MCF 10A (cell line): ENCODE results near the gene SYDE2. TPM values are rescaled to one million over a fixed set of nuclear protein-coding genes. Genes with fewer than 3 reads are reported as not detected.
"Not testable (repeated sequence)": the region's sequence is repeated elsewhere in the genome, so short reads cannot be mapped to it uniquely, and the experiment has no call there.

Experiments used
- BruUV-seq: library from RNA; stranded (reverse); fragments of 400-500 nt; replicated peaks from 2 replicates; lab custom pipeline; 2021; lab: Mats Ljungman, UMichigan
- CTCF ChIA-PET: fragments of 300-600 bp; sonication (Branson Sonifier 250); formaldehyde crosslinking; extraction: SDS; loops from one replicate; lab custom pipeline; 2021; ENCODE audit warnings: antibody characterized with exemption, inconsistent platforms; lab: Yijun Ruan, JAX
- POLR2A ChIA-PET: fragments of 300-600, 350-650 bp; sonication (Branson Sonifier 250); formaldehyde crosslinking; extraction: SDS; loops from one replicate; lab custom pipeline; 2020; ENCODE audit warnings: antibody characterized with exemption, inconsistent platforms; lab: Yijun Ruan, JAX
- DNase-seq: peaks from one replicate; pipeline ENCODE4 v3.0.0-alpha.2; 2018; ENCODE audit not compliant: unreplicated experiment
- H3K27ac Mint-ChIP-seq: one replicate; pipeline ENCODE4 v1.8.0; 2022; ENCODE audit warnings: mild to moderate bottlenecking, low read depth, mixed read lengths; ENCODE audit not compliant: unreplicated experiment
- H3K27me3 Mint-ChIP-seq: one replicate; pipeline ENCODE4 v1.8.0; 2022; ENCODE audit warnings: mixed read lengths; ENCODE audit not compliant: insufficient read depth, unreplicated experiment
- H3K36me3 Mint-ChIP-seq: one replicate; pipeline ENCODE4 v1.8.0; 2022; ENCODE audit warnings: mild to moderate bottlenecking, moderate library complexity, mixed read lengths; ENCODE audit not compliant: insufficient read depth, unreplicated experiment
- H3K4me1 Mint-ChIP-seq: one replicate; pipeline ENCODE4 v1.8.0; 2022; ENCODE audit warnings: mixed read lengths; ENCODE audit not compliant: insufficient read depth, unreplicated experiment
- H3K4me3 Mint-ChIP-seq: one replicate; pipeline ENCODE4 v1.8.0; 2022; ENCODE audit warnings: mild to moderate bottlenecking, moderate library complexity, mixed read lengths; ENCODE audit not compliant: unreplicated experiment
- H3K9me3 Mint-ChIP-seq: one replicate; pipeline ENCODE4 v1.8.0; 2022; ENCODE audit warnings: mixed read lengths; ENCODE audit not compliant: unreplicated experiment
- CTCF ChIP-seq: fragments of 200-600 bp; IDR thresholded peaks from one replicate; pipeline ENCODE4 v1.8.0; 2022; ENCODE audit warnings: antibody characterized with exemption, mild to moderate bottlenecking; ENCODE audit not compliant: unreplicated experiment
- intact Hi-C: fragments of 100-400 bp; cut with micrococcal nuclease; formaldehyde crosslinking; loops from 2 replicates; pipeline ENCODE4 v1.14.1; 2022
- total RNA-seq: library from RNA; stranded (reverse); gene quantifications from 2 replicates; pipeline ENCODE4 v1.2.3, GENCODE V29; 2022

Gene SYDE2
- total RNA-seq, 1 experiment from 2014 or later: 5.9 TPM

- no peak overlapping the region for H3K27ac Mint-ChIP-seq
These were observed 11.7 kb downstream of the SYDE2 start for GRCh38 chr1:85189120-85189519.

GRCh38 chr1:85188530-85188929, 12.3 kb downstream of the SYDE2 start:
- intact Hi-C loops: no loop called here
- no TSS peak for BruUV-seq

More at GRCh38 chr1:85189120-85189519, 11.7 kb downstream of the SYDE2 start:
- BruUV-seq: no TSS peak
- CTCF ChIA-PET: interaction anchor here (0.5 to 1.6 kb wide), 5 partner anchors 46 to 522 kb away, joined by 3 to 6 read pairs (median 4); partner anchors contain the start of gene C1orf52
- POLR2A ChIA-PET: interaction anchor here (0.9 to 1.7 kb wide), 3 partner anchors 9 to 88 kb away, joined by 3 to 16 read pairs (median 10); partner anchors contain the start of genes BCL10 and SYDE2
- H3K27me3 Mint-ChIP-seq: no peaks in the 10 kb centered on the region
- H3K4me3 Mint-ChIP-seq: no peak overlapping the region
- intact Hi-C loops: no loop called here
- no peaks in the 10 kb centered on the region for H3K9me3 Mint-ChIP-seq
- DNase-seq: no peak
- H3K36me3 Mint-ChIP-seq: no peaks in the 10 kb centered on the region
- H3K4me1 Mint-ChIP-seq: peaks cover 5% of the 10 kb centered on the region
- TF ChIP-seq CTCF: no peak

GRCh38 chr1:85187021-85187420, 13.8 kb downstream of the SYDE2 start:
- BruUV-seq, POLR2A ChIA-PET, H3K27me3 Mint-ChIP-seq, H3K4me1 Mint-ChIP-seq, H3K27ac Mint-ChIP-seq, H3K9me3 Mint-ChIP-seq, DNase-seq, CTCF ChIA-PET, intact Hi-C loops, H3K4me3 Mint-ChIP-seq, H3K36me3 Mint-ChIP-seq: not testable (repeated sequence)

More at GRCh38 chr1:85188530-85188929, 12.3 kb downstream of the SYDE2 start:
- Mint-ChIP-seq H3K4me1 (peaks cover 5% of the 10 kb centered on the region), H3K4me3 (no peak overlapping the region), H3K27me3 (no peaks in the 10 kb centered on the region), H3K36me3 (no peaks in the 10 kb centered on the region), H3K9me3 (no peaks in the 10 kb centered on the region), H3K27ac (peak overlapping the region; percentile 63)
- no peak for TF ChIP-seq CTCF
- DNase-seq: peak; percentile 46
- ChIA-PET CTCF (interaction anchor here (0.7 to 1.6 kb wide), 2 partner anchors 66 to 79 kb away, joined by 4 read pairs; no protein-coding TSS in a partner anchor), POLR2A (interaction anchor here (0.7 to 0.9 kb wide), 2 partner anchors 12 to 88 kb away, joined by 3 to 4 read pairs; partner anchors contain the start of genes BCL10 and SYDE2)

- BruUV-seq: no TSS peak
- ChIA-PET POLR2A (interaction anchor here (0.8 kb wide), 1 partner anchor 10 kb away, joined by 4 read pairs; no protein-coding TSS in a partner anchor), CTCF (no interaction called here)
- H3K27ac Mint-ChIP-seq: no peak overlapping the region
- no peaks in the 10 kb centered on the region for H3K9me3 Mint-ChIP-seq
- DNase-seq: no peak
- intact Hi-C loops: no loop called here
- H3K36me3 Mint-ChIP-seq: peaks cover 11% of the 10 kb centered on the region
- H3K27me3 Mint-ChIP-seq: no peaks in the 10 kb centered on the region
- no peak overlapping the region for H3K4me3 Mint-ChIP-seq
- H3K4me1 Mint-ChIP-seq: peaks cover 9% of the 10 kb centered on the region
- TF ChIP-seq CTCF: no peak
These were observed 16.6 kb downstream of the SYDE2 start for GRCh38 chr1:85184245-85184644.
